ENCODE data around the gene SRRM2.

DNA sequence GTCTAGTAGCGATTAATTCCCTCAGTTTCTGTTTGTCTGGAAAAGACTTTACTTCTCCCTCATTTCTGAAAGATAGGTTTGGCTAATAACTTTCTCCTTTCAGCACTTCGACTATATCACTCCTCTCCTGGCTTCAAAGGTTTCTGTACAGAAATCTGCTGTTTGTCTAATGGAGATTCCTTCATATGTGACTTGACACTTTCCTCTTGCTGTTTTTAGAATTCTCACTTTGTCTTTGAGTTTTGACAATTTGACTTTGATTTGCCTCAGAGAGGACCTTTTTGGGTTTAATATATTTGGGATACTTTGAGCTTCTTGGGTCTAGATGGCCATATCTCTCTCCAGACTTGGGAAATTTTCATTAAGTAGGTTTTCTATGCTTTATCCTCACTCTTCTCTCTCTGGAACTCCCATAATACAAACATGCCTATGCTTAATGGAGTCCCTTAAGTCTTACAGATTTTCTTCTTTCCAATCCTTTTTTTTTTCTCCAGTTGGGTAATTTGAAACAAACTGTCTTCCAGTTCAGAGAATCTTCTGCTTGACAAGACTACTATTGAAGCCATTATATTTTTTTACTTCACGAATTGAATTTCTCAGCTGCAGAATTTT is 56.8 kb downstream of the SRRM2 start:
- TF ChIP-seq CTCF (IDR thresholded peaks at IDR 0.05) (no peak), POLR2A (IDR thresholded peaks at IDR 0.05) (no peak)

Data from stomach (tissue), 4 donors.